GM21515 (cell line): ENCODE measurements around the gene NXPH4.

ENCODE experiments used
- ATAC-seq: cut with Tn5 transposase; IDR thresholded peaks from one replicate; pipeline ENCODE4 v1.9.1; 2021; ENCODE audit not compliant: unreplicated experiment

Gene NXPH4

DNA sequence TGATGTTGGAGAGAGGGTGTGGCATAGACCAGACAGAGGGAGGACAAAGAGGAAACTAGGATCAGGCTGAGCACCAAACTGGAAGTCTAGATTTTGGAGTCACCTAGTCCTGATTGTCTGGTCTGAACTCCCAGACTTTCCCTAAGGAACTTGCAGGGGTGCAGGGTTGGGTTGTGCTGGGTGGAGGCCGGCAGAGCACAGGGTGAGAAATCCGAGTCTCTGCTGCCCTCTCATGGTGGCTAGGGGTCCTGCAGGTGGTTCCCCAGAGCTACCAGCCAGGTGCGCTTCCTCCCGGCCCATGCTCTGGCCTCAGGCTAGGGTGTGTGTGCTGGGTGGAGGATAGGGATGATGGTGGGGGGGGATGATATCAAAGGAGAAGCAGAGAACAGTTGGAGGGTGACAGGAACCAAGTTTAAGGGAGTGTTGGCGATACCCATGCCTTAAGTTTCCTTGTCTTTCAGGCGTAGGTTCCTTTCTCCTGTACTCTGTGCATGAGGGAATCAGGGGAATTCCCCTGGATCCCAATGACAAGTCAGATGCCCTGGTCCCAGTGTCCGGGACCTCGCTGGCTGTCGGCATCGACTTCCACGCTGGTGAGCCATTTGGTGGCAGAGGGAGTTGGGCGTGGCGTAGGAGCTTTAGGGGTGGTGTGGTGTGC lies 33.5 kb upstream of the NXPH4 start:
- peak; percentile 82 for ATAC-seq

- ATAC-seq = no peak
Measured at GRCh38 chr12:57183939-57184725, 32.5 kb upstream of the NXPH4 start.

GRCh38 chr12:57185403-57185802 lies 31.2 kb upstream of the NXPH4 start:
- no peak for ATAC-seq

DNA sequence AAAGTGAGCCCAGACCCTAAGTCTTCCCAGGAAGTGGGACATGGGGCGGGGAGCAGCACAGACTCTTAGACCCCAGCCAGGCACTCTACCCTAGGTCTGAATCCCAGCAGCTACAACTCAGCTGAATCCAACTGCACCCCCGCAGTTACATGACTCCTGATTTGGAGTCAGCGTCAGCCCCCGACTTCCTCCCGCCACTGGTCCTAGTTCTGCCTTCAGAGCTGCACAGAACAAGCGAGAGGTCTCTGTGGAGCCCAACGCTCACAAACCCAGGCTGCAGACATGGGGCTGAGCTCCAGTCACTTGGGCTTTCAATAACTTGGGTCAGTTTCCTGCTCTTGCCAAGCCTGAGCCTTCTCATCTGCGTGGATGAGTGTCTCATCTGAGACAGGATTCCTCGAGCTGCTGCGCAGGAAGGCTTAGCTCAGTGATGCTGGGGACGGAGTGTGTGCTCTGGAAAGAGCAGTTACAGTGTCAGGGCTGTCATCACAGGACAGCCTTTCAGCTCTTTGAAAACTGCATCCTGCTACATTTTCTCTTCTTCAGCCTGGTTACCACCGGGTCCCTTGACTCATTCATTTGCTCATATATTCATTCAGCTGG lies 30.6 kb upstream of the NXPH4 start:
- no peak for ATAC-seq

- ATAC-seq = no peak
Measured at GRCh38 chr12:57187222-57188089, 29.1 kb upstream of the NXPH4 start.

DNA sequence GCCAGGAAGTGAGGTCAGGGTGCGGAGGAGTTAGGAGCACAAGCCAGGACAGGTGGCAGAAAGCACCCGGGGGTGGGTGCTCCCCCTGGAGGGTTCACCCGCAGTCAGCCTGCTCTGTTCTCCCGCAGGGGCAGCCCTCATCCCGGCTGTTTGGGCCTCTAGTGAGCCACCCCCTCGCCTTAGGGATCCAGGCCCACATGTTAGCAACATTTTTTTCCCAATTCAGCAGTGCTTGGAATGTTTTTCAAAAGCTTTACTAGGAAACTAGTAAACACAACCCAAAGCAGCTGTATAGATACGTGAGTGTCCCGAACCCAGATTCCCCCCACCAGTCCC lies 28.5 kb upstream of the NXPH4 start:
- no peak for ATAC-seq

DNA sequence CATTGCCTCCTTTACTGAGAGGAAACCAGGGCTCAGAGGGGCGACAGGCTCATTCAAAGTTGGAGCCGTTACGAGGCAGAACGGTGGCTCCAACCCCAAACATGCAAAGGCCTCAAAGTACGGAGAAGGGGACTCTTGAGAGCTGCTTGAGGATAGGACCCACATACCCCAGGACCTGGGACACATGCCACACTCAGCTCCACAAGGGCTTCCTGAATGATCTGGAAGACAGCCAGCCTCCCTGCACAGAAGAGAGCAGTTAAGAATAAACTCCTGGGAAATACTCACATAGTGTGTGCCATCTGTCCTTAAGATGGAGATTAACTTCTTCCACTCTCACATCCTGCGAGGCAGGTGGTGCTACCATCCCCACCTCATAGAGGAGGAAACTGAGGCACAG lies 26.6 kb upstream of the NXPH4 start:
- ATAC-seq = no peak

DNA sequence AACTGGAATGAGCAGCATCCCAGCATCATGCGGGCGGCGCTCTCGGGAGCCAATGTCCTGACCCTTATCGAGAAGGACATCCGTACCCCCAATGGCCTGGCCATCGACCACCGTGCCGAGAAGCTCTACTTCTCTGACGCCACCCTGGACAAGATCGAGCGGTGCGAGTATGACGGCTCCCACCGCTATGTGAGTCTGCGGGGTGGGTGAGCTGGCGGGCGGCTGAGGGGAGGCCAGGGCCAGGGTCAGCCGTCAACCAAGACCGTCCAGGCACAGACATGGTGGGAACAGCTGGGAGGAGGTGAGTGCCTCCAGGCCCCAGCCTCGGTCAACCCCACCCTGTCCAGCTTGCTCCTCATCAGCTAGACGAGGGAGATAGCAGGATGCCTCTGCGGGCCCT lies 25.8 kb upstream of the NXPH4 start:
- no peak for ATAC-seq

DNA sequence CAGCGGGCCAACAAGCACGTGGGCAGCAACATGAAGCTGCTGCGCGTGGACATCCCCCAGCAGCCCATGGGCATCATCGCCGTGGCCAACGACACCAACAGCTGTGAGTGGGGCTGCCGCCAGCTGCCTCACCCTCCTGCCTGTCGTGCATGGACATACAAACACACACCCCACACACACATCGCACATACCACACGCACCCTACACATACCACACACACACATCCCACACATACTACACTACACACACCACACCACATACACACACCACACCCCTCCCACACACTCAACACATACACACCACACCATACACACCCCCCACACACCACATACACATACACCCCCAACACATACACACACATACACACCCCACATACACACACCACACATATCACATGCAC lies 25.2 kb upstream of the NXPH4 start:
- no peak for ATAC-seq

DNA sequence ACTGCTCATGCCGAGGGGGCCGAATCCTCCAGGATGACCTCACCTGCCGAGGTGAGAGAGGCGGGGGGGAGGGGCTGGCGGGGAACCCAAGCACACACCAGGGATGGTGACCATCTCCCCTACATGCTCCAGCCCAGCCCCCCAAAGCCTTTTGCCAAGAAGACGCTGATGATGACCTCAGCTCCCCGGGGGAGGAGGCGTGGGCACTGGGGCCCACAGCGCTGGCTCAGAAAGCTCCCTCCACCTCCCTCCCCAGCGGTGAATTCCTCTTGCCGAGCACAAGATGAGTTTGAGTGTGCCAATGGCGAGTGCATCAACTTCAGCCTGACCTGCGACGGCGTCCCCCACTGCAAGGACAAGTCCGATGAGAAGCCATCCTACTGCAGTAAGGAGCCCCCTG lies 23.7 kb upstream of the NXPH4 start:
- ATAC-seq = no peak

- ATAC-seq = no peak
Measured at GRCh38 chr12:57193706-57194245, 22.8 kb upstream of the NXPH4 start.

DNA sequence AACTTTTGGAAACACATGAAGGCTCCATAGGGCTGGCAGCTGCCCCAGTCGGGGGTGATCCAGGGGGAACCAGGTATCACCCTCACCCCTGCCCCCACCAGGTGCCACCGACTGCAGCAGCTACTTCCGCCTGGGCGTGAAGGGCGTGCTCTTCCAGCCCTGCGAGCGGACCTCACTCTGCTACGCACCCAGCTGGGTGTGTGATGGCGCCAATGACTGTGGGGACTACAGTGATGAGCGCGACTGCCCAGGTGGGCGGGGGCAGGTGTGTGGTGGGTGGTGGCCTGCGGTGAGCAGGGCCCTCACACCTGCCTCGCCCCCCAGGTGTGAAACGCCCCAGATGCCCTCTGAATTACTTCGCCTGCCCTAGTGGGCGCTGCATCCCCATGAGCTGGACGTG lies 22.3 kb upstream of the NXPH4 start:
- no peak for ATAC-seq

DNA sequence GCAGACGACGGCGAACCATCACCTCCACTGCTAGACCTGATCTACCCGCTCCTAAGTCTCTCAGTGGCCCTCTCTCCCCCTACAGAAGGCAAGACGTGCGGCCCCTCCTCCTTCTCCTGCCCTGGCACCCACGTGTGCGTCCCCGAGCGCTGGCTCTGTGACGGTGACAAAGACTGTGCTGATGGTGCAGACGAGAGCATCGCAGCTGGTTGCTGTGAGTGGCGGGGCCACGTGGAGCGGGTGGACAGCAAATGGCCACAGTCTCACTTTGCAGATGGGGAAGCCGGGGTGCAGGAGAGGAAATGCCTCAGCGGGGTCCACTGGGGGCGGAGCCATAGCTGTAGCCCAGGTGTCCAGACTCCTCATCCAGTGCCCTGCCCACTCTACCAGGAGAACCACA lies 21.4 kb upstream of the NXPH4 start:
- no peak for ATAC-seq

GRCh38 chr12:57195611-57196371 lies 20.8 kb upstream of the NXPH4 start:
- no peak for ATAC-seq

- ATAC-seq = no peak
Measured at GRCh38 chr12:57196439-57196838, 20.2 kb upstream of the NXPH4 start.

DNA sequence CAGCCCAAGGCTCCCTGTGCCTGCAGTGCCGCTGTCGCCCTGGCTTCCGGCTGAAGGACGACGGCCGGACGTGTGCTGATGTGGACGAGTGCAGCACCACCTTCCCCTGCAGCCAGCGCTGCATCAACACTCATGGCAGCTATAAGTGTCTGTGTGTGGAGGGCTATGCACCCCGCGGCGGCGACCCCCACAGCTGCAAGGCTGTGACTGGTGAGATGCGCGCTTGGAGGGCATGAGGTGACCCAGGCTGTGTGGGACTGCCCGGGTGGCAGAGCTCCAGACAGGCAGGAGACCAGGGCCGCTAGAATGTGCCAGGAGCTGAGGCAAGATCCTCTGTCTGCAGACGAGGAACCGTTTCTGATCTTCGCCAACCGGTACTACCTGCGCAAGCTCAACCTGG lies 19.6 kb upstream of the NXPH4 start:
- no peak for ATAC-seq

DNA sequence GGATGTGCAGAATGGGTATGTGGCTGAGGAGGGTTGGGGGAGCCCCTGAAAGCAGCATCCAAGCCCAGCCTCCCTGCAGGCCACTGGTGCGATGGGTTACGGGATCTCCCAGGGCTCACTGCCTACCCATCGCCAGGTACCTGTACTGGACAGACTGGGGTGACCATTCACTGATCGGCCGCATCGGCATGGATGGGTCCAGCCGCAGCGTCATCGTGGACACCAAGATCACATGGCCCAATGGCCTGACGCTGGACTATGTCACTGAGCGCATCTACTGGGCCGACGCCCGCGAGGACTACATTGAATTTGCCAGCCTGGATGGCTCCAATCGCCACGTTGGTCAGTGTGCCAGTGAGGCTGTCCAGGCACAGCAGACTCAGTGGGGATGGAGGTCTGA lies 18.3 kb upstream of the NXPH4 start:
- no peak for ATAC-seq

GRCh38 chr12:57199191-57199590 lies 17.4 kb upstream of the NXPH4 start:
- no peak for ATAC-seq

DNA sequence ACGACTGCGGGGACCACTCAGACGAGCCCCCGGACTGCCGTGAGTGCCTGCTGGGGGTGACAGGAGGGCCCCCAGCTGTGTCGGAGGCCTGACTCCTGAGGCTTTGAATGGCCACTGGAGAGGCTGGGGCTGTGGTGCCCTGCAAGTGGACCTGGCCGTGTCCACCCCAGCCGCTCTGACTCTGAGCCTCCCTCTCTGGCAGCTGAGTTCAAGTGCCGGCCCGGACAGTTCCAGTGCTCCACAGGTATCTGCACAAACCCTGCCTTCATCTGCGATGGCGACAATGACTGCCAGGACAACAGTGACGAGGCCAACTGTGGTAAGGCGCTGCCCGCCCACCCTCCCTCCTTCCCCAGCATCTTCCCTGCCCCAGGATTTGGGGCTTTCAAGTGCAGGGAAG lies 16.1 kb upstream of the NXPH4 start:
- ATAC-seq = no peak

DNA sequence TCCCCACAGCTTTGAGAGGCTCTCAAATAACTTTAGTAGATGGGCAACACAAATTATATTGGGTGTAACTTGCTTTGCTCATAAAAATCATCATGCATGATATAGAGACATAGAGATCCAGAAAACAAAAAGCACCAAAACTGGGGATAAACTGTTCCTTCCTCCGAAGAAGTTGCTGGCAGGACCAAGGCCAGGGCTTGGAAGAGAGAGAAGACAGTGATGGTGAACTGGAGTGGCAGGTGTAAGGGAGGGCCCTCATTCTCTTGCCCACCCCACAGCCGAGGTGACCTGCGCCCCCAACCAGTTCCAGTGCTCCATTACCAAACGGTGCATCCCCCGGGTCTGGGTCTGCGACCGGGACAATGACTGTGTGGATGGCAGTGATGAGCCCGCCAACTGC lies 15.4 kb upstream of the NXPH4 start:
- no peak for ATAC-seq

DNA sequence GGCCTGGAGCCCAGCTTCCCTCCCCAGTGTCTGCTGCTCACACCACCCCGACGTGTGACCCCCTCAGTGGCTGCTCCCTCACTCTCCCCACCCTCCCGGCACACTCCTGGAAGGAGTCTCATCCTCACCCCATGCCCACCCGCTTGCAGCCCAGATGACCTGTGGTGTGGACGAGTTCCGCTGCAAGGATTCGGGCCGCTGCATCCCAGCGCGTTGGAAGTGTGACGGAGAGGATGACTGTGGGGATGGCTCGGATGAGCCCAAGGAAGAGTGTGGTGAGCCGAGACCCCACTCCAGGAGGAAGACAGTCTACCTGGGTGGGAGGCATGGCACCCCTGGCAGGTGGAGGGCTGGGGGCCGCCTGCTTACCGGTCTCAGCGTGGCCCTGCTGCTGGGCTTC lies 15.0 kb upstream of the NXPH4 start:
- no peak for ATAC-seq
